ENCODE data around the gene GSAP. TPM values are rescaled to one million over a fixed set of nuclear protein-coding genes. Genes with fewer than 3 reads are reported as not detected.
"Not testable (repeated sequence)": the region's sequence is repeated elsewhere in the genome, so short reads cannot be mapped to it uniquely, and the experiment has no call there.

GSAP gene
- polyA plus RNA-seq, 1 of the 3 experiments (the other 2 are of a cell fraction), result 5.9 TPM

DNA sequence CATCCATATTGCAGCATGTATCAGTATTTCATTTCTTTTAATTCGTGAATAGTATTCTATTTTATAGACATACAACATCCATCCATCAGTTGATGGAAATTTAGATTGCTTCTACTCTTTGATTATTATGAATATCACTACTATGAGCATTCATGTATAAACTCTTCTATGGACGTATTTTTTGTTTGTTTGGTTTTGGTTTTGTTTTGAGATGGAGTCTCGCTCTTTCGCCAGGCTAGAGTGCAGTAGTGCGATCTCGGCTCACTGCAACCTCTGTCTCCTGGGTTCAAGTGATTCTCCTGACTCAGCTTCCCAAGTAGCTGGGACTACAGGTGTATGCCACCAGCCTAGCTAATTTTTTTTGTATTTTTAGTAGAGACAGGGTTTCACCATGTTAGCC lies 35.8 kb upstream of the GSAP start:
- DNase-seq; H3K79me2 ChIP-seq (ENCODE audit: insufficient read depth); POLR2A ChIA-PET; H3K4me3 ChIP-seq (ENCODE audit: low read depth in 2 of 2, low read length in 1 of 2); H3K9ac ChIP-seq; H3K4me2 ChIP-seq; H2AFZ ChIP-seq (ENCODE audit: low read depth); H3K9me2 ChIP-seq; H3K9me3 ChIP-seq; H3K36me3 ChIP-seq (replicated peaks in 1 of 2; ENCODE audit: control insufficient read depth in 1 of 2, insufficient read depth in 2 of 2, low read length in 1 of 2); H4K20me1 ChIP-seq (ENCODE audit: insufficient read depth); H3K27me3 ChIP-seq (ENCODE audit: insufficient read depth); CTCF ChIA-PET; H3F3A ChIP-seq (replicated peaks; ENCODE audit: insufficient read depth); H3K27ac ChIP-seq (ENCODE audit: low read depth in 2 of 2, low read length in 1 of 2): not testable (repeated sequence)
- WGBS (ENCODE audit: low lambda C conversion rate), result 93% methylated on average over 6 of the region's 6 CpGs
- peaks cover 0 to 11% of the 10 kb centered on the region in 2 experiments; a peak in 3 of 4 replicates for H3K4me1 ChIP-seq (ENCODE audit: control insufficient read depth in 1 of 2, insufficient read depth in 2 of 2, low read depth in 1 of 2, low read length in 1 of 2)

DNA sequence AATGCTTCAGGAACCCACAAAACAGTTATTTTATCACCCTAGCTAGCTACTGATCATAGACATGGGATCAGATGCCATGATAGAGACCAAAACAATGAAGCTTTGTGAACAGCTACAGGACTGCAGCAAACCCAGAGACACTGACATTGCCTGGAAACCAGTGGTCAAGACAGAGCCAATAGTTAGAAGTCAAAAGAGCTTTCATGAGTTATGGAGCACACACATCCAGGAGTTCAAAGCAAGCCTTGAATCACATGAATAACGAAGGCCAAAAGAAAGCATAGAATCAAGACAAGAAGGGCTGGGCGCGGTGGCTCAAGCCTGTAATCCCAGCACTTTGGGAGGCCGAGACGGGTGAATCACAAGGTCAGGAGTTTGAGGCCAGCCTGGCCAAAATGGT lies 34.5 kb upstream of the GSAP start:
- Histone ChIP-seq H3K79me2 (ENCODE audit: insufficient read depth) (no peaks in the 10 kb centered on the region), H3K9me2 (no peaks in the 10 kb centered on the region), H3K36me3 (replicated peaks in 1 of 2; ENCODE audit: control insufficient read depth in 1 of 2, insufficient read depth in 2 of 2, low read length in 1 of 2) (no peaks in the 10 kb centered on the region), H2AFZ (ENCODE audit: low read depth) (no peak overlapping the region), H3K27me3 (ENCODE audit: insufficient read depth) (no peaks in the 10 kb centered on the region), H3K27ac (ENCODE audit: low read depth in 2 of 2, low read length in 1 of 2) (no peak overlapping the region), H3K9ac (no peak overlapping the region), H4K20me1 (ENCODE audit: insufficient read depth) (no peaks in the 10 kb centered on the region), H3K4me3 (ENCODE audit: low read depth in 2 of 2, low read length in 1 of 2) (no peak overlapping the region), H3K4me2 (no peak overlapping the region), H3K9me3 (no peaks in the 10 kb centered on the region), H3F3A (replicated peaks; ENCODE audit: insufficient read depth) (peaks cover 2% of the 10 kb centered on the region), H3K4me1 (ENCODE audit: control insufficient read depth in 1 of 2, insufficient read depth in 2 of 2, low read depth in 1 of 2, low read length in 1 of 2) (peaks cover 0 to 4% of the 10 kb centered on the region in 2 experiments; a peak in 3 of 4 replicates)
- no peak for DNase-seq
- CTCF ChIA-PET, result interaction anchor here (0.7 to 0.8 kb wide), 2 partner anchors 11 to 20 kb away, joined by 3 read pairs; no protein-coding TSS in a partner anchor
- 95% methylated on average over 5 of the region's 5 CpGs for WGBS (ENCODE audit: low lambda C conversion rate)
- TF ChIP-seq MXI1 (IDR thresholded peaks at IDR 0.05; ENCODE audit: low read depth, low read length) (no peak), GATA2 (CRISPR knock-in tag; IDR thresholded peaks at IDR 0.05) (no peak), FOXJ3 (CRISPR knock-in tag; IDR thresholded peaks at IDR 0.05) (no peak), TEAD4 (IDR thresholded peaks at IDR 0.05; ENCODE audit: borderline replicate concordance, insufficient read depth) (no peak), ELF1 (IDR thresholded peaks at IDR 0.05) (no peak), JUND (IDR thresholded peaks at IDR 0.05) (no peak), RFX5 (IDR thresholded peaks at IDR 0.05; ENCODE audit: low read length) (no peak), SIN3A (IDR thresholded peaks at IDR 0.05; ENCODE audit: borderline replicate concordance, low read depth, low read length) (no peak), FOXM1 (IDR thresholded peaks at IDR 0.05; ENCODE audit: low read depth) (no peak), TCF12 (IDR thresholded peaks at IDR 0.05) (no peak), TAF1 (IDR thresholded peaks at IDR 0.05; ENCODE audit: borderline replicate concordance, low read depth, low read length) (no peak), POLR2AphosphoS5 (IDR thresholded peaks at IDR 0.05; ENCODE audit: low read depth, low read length) (no peak), EP300 (IDR thresholded peaks at IDR 0.05; ENCODE audit: borderline replicate concordance in 1 of 2, low read depth in 1 of 2, low read length in 1 of 2) (no peak)
- TF ChIP-seq, protein P1, sequence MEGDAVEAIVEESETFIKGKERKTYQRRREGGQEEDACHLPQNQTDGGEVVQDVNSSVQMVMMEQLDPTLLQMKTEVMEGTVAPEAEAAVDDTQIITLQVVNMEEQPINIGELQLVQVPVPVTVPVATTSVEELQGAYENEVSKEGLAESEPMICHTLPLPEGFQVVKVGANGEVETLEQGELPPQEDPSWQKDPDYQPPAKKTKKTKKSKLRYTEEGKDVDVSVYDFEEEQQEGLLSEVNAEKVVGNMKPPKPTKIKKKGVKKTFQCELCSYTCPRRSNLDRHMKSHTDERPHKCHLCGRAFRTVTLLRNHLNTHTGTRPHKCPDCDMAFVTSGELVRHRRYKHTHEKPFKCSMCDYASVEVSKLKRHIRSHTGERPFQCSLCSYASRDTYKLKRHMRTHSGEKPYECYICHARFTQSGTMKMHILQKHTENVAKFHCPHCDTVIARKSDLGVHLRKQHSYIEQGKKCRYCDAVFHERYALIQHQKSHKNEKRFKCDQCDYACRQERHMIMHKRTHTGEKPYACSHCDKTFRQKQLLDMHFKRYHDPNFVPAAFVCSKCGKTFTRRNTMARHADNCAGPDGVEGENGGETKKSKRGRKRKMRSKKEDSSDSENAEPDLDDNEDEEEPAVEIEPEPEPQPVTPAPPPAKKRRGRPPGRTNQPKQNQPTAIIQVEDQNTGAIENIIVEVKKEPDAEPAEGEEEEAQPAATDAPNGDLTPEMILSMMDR (IDR thresholded peaks at IDR 0.05), result no peak
- TF ChIP-seq, protein P2, sequence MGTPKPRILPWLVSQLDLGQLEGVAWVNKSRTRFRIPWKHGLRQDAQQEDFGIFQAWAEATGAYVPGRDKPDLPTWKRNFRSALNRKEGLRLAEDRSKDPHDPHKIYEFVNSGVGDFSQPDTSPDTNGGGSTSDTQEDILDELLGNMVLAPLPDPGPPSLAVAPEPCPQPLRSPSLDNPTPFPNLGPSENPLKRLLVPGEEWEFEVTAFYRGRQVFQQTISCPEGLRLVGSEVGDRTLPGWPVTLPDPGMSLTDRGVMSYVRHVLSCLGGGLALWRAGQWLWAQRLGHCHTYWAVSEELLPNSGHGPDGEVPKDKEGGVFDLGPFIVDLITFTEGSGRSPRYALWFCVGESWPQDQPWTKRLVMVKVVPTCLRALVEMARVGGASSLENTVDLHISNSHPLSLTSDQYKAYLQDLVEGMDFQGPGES (IDR thresholded peaks at IDR 0.05; ENCODE audit: low read depth, low read length), result no peak
- TF ChIP-seq, protein P3, sequence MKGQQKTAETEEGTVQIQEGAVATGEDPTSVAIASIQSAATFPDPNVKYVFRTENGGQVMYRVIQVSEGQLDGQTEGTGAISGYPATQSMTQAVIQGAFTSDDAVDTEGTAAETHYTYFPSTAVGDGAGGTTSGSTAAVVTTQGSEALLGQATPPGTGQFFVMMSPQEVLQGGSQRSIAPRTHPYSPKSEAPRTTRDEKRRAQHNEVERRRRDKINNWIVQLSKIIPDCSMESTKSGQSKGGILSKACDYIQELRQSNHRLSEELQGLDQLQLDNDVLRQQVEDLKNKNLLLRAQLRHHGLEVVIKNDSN (IDR thresholded peaks at IDR 0.05; ENCODE audit: borderline replicate concordance, low read depth), result no peak
- TF ChIP-seq, protein P4, sequence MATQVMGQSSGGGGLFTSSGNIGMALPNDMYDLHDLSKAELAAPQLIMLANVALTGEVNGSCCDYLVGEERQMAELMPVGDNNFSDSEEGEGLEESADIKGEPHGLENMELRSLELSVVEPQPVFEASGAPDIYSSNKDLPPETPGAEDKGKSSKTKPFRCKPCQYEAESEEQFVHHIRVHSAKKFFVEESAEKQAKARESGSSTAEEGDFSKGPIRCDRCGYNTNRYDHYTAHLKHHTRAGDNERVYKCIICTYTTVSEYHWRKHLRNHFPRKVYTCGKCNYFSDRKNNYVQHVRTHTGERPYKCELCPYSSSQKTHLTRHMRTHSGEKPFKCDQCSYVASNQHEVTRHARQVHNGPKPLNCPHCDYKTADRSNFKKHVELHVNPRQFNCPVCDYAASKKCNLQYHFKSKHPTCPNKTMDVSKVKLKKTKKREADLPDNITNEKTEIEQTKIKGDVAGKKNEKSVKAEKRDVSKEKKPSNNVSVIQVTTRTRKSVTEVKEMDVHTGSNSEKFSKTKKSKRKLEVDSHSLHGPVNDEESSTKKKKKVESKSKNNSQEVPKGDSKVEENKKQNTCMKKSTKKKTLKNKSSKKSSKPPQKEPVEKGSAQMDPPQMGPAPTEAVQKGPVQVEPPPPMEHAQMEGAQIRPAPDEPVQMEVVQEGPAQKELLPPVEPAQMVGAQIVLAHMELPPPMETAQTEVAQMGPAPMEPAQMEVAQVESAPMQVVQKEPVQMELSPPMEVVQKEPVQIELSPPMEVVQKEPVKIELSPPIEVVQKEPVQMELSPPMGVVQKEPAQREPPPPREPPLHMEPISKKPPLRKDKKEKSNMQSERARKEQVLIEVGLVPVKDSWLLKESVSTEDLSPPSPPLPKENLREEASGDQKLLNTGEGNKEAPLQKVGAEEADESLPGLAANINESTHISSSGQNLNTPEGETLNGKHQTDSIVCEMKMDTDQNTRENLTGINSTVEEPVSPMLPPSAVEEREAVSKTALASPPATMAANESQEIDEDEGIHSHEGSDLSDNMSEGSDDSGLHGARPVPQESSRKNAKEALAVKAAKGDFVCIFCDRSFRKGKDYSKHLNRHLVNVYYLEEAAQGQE (IDR thresholded peaks at IDR 0.05; ENCODE audit: low read depth, low read length), result no peak
- POLR2A ChIA-PET, result no interaction called here
